Sigmoid colon (tissue), 4 donors: Measurements from ENCODE around the gene LPIN1.

ENCODE experiments used
- EP300 ChIP-seq, 4 donors: sonication (generic); formaldehyde crosslinking; IDR thresholded peaks; one replicate each; pipeline ENCODE4 v1.6.1; 2017; ENCODE audit warnings: antibody characterized with exemption in 4 of 4
- POLR2A ChIP-seq, 2 donors: fragments of 450-650 bp; IDR thresholded peaks; one replicate each; pipeline ENCODE4 v1.6.1; 2016; ENCODE audit warnings: antibody characterized with exemption in 2 of 2, mild to moderate bottlenecking in 2 of 2, moderate library complexity in 2 of 2
- POLR2AphosphoS5 ChIP-seq, 4 donors: sonication (generic); formaldehyde crosslinking; IDR thresholded peaks; one replicate each; pipeline ENCODE4 v1.6.1; 2017; ENCODE audit warnings: antibody characterized with exemption in 4 of 4
- TF ChIP-seq, protein P1 (sequence below), 4 experiments: fragments of 450-650 bp in 3 of 4; fragments of 200-600 bp in 1 of 4; IDR thresholded peaks; one replicate each; pipeline ENCODE4 v1.5.1; 2016 to 2019; ENCODE audit warnings: antibody characterized with exemption in 4 of 4, mild to moderate bottlenecking in 3 of 4, moderate library complexity in 2 of 4

DNA sequence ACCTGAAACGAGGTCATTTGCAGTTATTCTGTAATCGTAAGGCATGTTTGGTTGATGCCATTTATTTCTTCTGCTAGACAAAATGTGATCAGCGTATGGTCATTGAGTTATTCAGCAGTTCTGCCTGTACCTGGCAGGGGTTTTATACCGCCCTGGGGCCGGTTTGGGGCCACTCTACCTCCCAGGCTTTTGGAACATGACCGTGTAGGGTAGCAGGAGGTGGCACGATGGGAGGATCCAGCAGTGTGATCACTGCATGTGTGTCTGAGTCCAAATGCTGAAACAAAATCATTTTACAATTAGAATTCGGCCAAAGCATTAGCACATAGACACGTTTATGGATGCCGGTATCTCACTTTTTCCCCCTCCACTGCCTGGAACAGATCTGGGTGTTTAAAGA is 26.7 kb downstream of the LPIN1 start:
- TF ChIP-seq, protein P1, sequence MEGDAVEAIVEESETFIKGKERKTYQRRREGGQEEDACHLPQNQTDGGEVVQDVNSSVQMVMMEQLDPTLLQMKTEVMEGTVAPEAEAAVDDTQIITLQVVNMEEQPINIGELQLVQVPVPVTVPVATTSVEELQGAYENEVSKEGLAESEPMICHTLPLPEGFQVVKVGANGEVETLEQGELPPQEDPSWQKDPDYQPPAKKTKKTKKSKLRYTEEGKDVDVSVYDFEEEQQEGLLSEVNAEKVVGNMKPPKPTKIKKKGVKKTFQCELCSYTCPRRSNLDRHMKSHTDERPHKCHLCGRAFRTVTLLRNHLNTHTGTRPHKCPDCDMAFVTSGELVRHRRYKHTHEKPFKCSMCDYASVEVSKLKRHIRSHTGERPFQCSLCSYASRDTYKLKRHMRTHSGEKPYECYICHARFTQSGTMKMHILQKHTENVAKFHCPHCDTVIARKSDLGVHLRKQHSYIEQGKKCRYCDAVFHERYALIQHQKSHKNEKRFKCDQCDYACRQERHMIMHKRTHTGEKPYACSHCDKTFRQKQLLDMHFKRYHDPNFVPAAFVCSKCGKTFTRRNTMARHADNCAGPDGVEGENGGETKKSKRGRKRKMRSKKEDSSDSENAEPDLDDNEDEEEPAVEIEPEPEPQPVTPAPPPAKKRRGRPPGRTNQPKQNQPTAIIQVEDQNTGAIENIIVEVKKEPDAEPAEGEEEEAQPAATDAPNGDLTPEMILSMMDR (IDR thresholded peaks at IDR 0.05), result no peak
- no peak for TF ChIP-seq POLR2AphosphoS5 (IDR thresholded peaks at IDR 0.05)
- TF ChIP-seq POLR2A (IDR thresholded peaks at IDR 0.05), result no peak
- no peak for TF ChIP-seq EP300 (IDR thresholded peaks at IDR 0.05)
